Measurements from ENCODE around the gene PRDM16. TPM values are rescaled to one million over a fixed set of nuclear protein-coding genes. Genes with fewer than 3 reads are reported as not detected.

PRDM16 gene
- total RNA-seq, 1 experiment from 2014 or later = 6.1 TPM

DNA sequence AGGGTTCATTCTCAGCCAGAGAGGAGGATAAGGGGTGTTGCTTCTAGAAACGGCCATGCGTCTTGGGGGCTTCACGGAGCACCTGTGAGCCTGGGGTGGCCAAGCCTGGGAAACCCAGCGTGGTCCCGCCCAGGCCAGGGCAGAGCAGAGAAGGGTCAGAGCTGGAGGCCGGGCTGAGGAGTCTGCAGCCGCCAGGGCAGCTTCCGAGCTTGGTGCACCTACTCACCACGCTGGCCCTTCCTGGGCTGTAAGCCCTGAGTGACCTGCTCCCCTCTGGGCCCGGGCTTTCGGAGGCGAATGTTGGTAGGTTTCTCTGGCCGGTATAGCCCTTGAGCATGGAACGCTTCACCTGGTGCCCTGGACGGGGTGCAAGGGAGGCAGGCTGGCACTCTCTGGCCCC lies 215.7 kb downstream of the PRDM16 start:
- intact Hi-C loops (cut with micrococcal nuclease) = loop anchor here (1.0 kb wide), 1 partner anchor 272 kb away; no protein-coding TSS in a partner anchor
- ChIA-PET RAD21 (ENCODE audit: low non-redundant PET in 1 of 2, low total read pairs in 2 of 2, uncharacterized antibody in 2 of 2, unreplicated experiment in 2 of 2) (no interaction called here), POLR2A (no interaction called here), CTCF (no interaction called here)
- Histone ChIP-seq H2AFZ (ENCODE audit: low read depth, low read length, poor library complexity, severe bottlenecking) (no peak overlapping the region), H3K4me2 (ENCODE audit: low read length) (no peak overlapping the region), H3K9me2 (ENCODE audit: insufficient read depth) (no peaks in the 10 kb centered on the region), H3K4me1 (ENCODE audit: control insufficient read depth in 1 of 2, insufficient read depth in 2 of 2, low read length in 2 of 2) (no peaks in the 10 kb centered on the region), H3K4me3 (replicated peaks in 1 of 2; ENCODE audit: low read depth in 1 of 2, low read length in 2 of 2) (no peak overlapping the region), H3K9ac (ENCODE audit: low read length) (no peak overlapping the region), H4K20me1 (ENCODE audit: insufficient read depth) (no peaks in the 10 kb centered on the region), H3K9me3 (ENCODE audit: control insufficient read depth in 1 of 2, insufficient read depth in 1 of 2, low read depth in 1 of 2, low read length in 2 of 2) (no peaks in the 10 kb centered on the region), H3K27ac (ENCODE audit: low read depth, low read length) (no peak overlapping the region), H3K27me3 (ENCODE audit: insufficient read depth, low read length) (no peaks in the 10 kb centered on the region), H3K79me2 (ENCODE audit: insufficient read depth, low read length) (no peaks in the 10 kb centered on the region), H3K36me3 (ENCODE audit: control insufficient read depth in 1 of 2, insufficient read depth in 2 of 2, low read length in 2 of 2) (no peaks in the 10 kb centered on the region)
- no TSS peak for BruUV-seq (replicated peaks)
- ATAC-seq (no peak), DNase-seq (ENCODE audit: low read depth, low spot score) (no peak)
- TF ChIP-seq ATF3 (IDR thresholded peaks at IDR 0.05) = no peak
- TF ChIP-seq REST (IDR thresholded peaks at IDR 0.05; ENCODE audit: low read depth) = no peak
- TF ChIP-seq TCF7L2 (IDR thresholded peaks at IDR 0.05; ENCODE audit: borderline replicate concordance, extremely low read depth, insufficient read depth, insufficient read length) = no peak
- TF ChIP-seq POLR2A (IDR thresholded peaks at IDR 0.05; ENCODE audit: borderline replicate concordance, extremely low read depth, insufficient read depth, insufficient read length) = no peak
- TF ChIP-seq SRF (IDR thresholded peaks at IDR 0.05; ENCODE audit: low read depth) = no peak
- no peak for TF ChIP-seq CTCF (IDR thresholded peaks at IDR 0.05 in 2 of 3, conservative IDR thresholded peaks at IDR 0.05 in 1 of 3; ENCODE audit: borderline replicate concordance in 1 of 3, insufficient read depth in 1 of 3, low read depth in 2 of 3, low read length in 2 of 3)
- no peak for TF ChIP-seq YY1 (IDR thresholded peaks at IDR 0.05; ENCODE audit: extremely low read depth, insufficient replicate concordance, low read depth, low read length)
